IMR-90 (cell line): ENCODE results near the gene DHDH.
A peak's percentile ranks its signal among the peaks of the same experiment; 100 is the strongest.

Experiments used
- CEBPB ChIP-seq: IDR thresholded peaks from 2 replicates; pipeline ENCODE4 v1.6.1; 2012; ENCODE audit warnings: low read depth, low read length, improper control_type of control experiment
- CTCF ChIP-seq: conservative IDR thresholded peaks from 2 replicates; pipeline ENCODE4 v1.5.1; 2012; ENCODE audit warnings: mild to moderate bottlenecking, low read depth, low read length, improper control_type of control experiment
- ELK1 ChIP-seq: fragments of 150-350 bp; IDR thresholded peaks from 2 replicates; pipeline ENCODE4 v1.6.1; 2016; ENCODE audit warnings: low read depth, mild to moderate bottlenecking, low read length, moderate library complexity, borderline replicate concordance
- MAFK ChIP-seq: IDR thresholded peaks from 2 replicates; pipeline ENCODE4 v1.6.1; 2012; ENCODE audit warnings: low read depth, low read length, improper control_type of control experiment
- MAZ ChIP-seq: IDR thresholded peaks from 2 replicates; pipeline ENCODE4 v1.6.1; 2012; ENCODE audit warnings: low read depth, mild to moderate bottlenecking, low read length, improper control_type of control experiment, moderate library complexity, borderline replicate concordance
- POLR2A ChIP-seq: IDR thresholded peaks from 2 replicates; pipeline ENCODE4 v1.6.1; 2012; ENCODE audit warnings: mild to moderate bottlenecking, low read depth, low read length
- RFX5 ChIP-seq: IDR thresholded peaks from 2 replicates; pipeline ENCODE4 v1.8.0; 2012; ENCODE audit warnings: low read depth, mild to moderate bottlenecking, low read length, moderate library complexity

GRCh38 chr19:48963371-48964204, 30.1 kb downstream of the DHDH start:
- no peak for TF ChIP-seq CTCF
- TF ChIP-seq ELK1, result no peak
- TF ChIP-seq CEBPB, result no peak
- TF ChIP-seq MAZ, result peak; percentile 97
- no peak for TF ChIP-seq RFX5
- TF ChIP-seq POLR2A, result no peak
- TF ChIP-seq MAFK, result peak; percentile 90
